Astrocyte (in vitro differentiated cells and primary cell): ENCODE data around the gene SLC25A30.

Experiments
- CTCF ChIP-seq: IDR thresholded peaks from 2 replicates; pipeline ENCODE4 v1.5.1; 2011; ENCODE audit warnings: low read depth, mild to moderate bottlenecking, inconsistent platforms, low read length, moderate library complexity; ENCODE audit not compliant: insufficient read depth
- EZH2 ChIP-seq: IDR thresholded peaks from 2 replicates; pipeline ENCODE4 v1.6.1; 2012; ENCODE audit warnings: mild to moderate bottlenecking, low read length, inconsistent platforms; ENCODE audit not compliant: insufficient read depth

GRCh38 chr13:45396533-45397095 lies 21.6 kb downstream of the SLC25A30 start:
- no peak for TF ChIP-seq CTCF
- no peak for TF ChIP-seq EZH2
